Nephron (organoid): Measurements from ENCODE around the gene TRAPPC3.
A peak's percentile ranks its signal among the peaks of the same experiment; 100 is the strongest.

ENCODE experiments used
- H3K27ac Mint-ChIP-seq, 3 experiments: 2 replicates each; pipeline ENCODE4 v1.8.0; 2020; ENCODE audit warnings: mixed read lengths in 3 of 3, mild to moderate bottlenecking in 2 of 3, moderate library complexity in 1 of 3
- H3K27me3 Mint-ChIP-seq: 2 replicates; pipeline ENCODE4 v1.8.0; 2021; ENCODE audit warnings: low read depth, mild to moderate bottlenecking, moderate library complexity, mixed read lengths
- H3K36me3 Mint-ChIP-seq: 2 replicates; pipeline ENCODE4 v1.8.0; 2020; ENCODE audit warnings: low read depth, mixed read lengths
- H3K4me1 Mint-ChIP-seq: 2 replicates; pipeline ENCODE4 v1.8.0; 2020; ENCODE audit warnings: mixed read lengths
- H3K4me3 Mint-ChIP-seq, 3 experiments: 2 replicates each; pipeline ENCODE4 v1.8.0; 2020; ENCODE audit warnings: mild to moderate bottlenecking in 3 of 3, mixed read lengths in 3 of 3, moderate library complexity in 2 of 3
- H3K9me3 Mint-ChIP-seq: 2 replicates; pipeline ENCODE4 v1.8.0; 2020; ENCODE audit warnings: mixed read lengths
- CTCF ChIP-seq, 3 experiments: fragments of 200-600 bp; sonication (generic); IDR thresholded peaks; one replicate each; pipeline ENCODE4 v1.5.0; 2021; ENCODE audit warnings: antibody characterized with exemption in 3 of 3; ENCODE audit not compliant: unreplicated experiment in 3 of 3

TRAPPC3 gene

DNA sequence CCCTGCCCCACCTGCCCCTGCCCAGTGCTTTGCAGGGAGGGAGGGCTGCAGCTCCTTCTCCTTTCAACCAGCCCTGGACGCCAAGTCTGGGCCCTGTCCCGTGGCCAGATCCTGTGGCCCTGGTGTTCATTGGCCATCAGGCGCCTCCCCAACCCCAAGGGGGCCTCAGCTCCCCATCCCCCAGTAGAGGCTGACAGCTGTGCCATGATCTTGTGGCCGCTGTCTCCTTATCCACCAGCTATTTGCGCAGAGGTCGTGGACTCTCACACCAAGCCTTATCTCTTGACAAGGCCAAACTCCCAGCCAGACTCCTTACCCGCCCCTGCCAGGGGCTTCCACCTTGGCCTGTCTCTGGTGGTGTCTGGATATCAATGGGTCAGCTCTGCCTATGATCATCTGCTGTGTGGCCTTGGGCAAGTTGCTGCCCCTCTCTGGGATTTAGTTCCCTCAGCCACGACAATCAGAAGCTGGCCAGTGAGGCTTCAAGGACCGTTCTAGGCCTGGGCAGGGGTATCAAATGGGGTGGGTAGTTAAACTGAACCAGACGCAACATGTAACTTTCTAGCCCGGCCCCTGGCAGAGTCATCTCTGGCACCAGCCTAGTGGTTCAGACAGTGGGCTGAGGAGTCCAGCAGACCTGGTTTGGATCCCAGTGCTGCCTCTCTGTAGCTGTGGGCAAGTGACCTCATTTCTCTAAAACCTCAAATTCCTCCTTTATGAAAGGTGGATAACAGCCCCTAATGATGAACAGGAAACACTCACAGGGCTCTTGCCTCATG lies 21.0 kb downstream of the TRAPPC3 start:
- peaks cover 39% of the 10 kb centered on the region for H3K27me3 Mint-ChIP-seq
- H3K36me3 Mint-ChIP-seq = no peaks in the 10 kb centered on the region
- TF ChIP-seq CTCF (IDR thresholded peaks at IDR 0.05; ENCODE audit: unreplicated experiment in 3 of 3) = no peak
- H3K4me3 Mint-ChIP-seq = peak overlapping the region in 1 of 3 experiments; percentile 9
- H3K9me3 Mint-ChIP-seq = no peaks in the 10 kb centered on the region
- H3K27ac Mint-ChIP-seq = peak overlapping the region in 1 of 3 experiments; percentile 32
- H3K4me1 Mint-ChIP-seq = peaks cover 35% of the 10 kb centered on the region

DNA sequence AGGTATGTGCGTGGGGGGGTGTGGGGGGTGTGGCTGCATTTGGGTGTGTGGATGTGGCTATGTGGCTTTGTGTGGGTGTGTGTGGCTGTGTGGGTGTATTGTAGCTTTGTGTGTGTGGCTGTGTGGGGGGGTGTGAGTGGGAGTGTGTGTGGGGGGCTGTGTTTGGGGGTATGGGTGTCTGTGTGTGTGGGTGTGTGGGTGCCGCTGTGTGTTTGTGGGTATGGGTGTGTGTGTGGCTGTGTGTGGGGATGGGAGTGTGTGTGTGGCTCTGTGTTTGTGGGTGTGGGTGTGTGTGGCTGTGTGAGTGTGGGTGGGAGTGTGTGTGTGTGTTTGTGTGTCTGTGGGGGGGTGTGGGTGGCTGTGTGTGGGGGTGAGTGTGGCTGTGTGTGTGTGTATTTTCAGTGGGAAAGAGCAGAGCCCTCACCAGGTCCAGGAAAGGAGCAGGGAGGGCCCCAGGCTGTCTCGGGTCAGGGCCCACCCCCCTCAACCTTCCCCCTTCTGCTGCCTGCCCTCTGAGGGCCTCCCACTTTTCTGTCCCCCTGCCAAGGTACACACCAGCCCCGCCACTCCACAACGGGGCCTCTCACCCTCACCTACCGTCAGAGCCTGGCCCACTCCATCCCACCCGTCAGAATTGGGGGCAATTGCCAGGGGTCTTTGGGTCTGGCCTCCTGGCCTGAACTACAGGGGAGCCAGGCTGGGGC lies 22.3 kb downstream of the TRAPPC3 start:
- peak overlapping the region; percentile 15 to 78 (median 34) for H3K4me3 Mint-ChIP-seq
- no peak for TF ChIP-seq CTCF (IDR thresholded peaks at IDR 0.05; ENCODE audit: unreplicated experiment in 3 of 3)
- no peaks in the 10 kb centered on the region for H3K36me3 Mint-ChIP-seq
- no peaks in the 10 kb centered on the region for H3K9me3 Mint-ChIP-seq
- H3K27me3 Mint-ChIP-seq = peaks cover 40% of the 10 kb centered on the region
- peak overlapping the region in 2 of 3 experiments; percentile 44 to 71 for H3K27ac Mint-ChIP-seq
- peaks cover 48% of the 10 kb centered on the region for H3K4me1 Mint-ChIP-seq

DNA sequence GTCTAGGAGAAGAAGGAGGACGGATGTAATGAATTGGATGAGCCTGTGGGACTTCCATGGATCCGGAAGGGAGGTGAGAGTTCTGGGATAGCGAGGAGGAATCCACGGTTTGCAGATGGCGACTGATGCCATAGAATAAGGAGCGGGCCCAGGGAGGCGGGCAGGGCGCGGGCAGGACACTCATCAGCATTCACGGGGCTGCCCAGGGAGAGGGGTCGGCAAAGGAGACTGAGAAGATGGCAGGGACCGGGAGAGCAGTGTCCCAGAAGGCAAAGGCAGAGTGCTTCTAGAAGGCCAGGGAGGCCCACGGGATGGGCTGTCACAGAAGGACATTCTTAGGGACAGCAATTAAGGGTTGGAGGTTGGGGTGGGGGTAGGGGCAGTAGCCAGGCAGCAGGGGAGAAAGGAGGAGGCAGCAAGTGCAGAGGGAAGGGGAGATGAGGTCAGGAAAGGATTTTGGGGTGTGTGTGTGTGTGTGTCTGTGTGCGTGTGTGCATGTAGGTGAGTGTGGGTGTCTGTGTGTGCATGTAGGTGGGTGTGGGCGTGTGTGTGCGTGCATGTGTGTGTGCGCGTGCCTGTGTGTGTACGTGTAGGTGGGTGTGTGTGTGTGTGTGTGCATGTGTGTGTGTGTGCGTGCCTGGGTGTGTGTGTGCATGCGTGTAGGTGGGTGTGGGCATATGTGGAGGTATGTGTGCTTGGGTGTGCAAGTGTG lies 23.1 kb downstream of the TRAPPC3 start:
- H3K36me3 Mint-ChIP-seq = no peaks in the 10 kb centered on the region

GRCh38 chr1:36125129-36125991 lies 23.9 kb downstream of the TRAPPC3 start, which contains the start of gene COL8A2:
TSS of gene COL8A2 (minus strand) at chr1:36125222. CDS start at chr1:36100242, 24,980 bp downstream.
- Mint-ChIP-seq H3K4me1 (peaks cover 46% of the 10 kb centered on the region), H3K36me3 (no peaks in the 10 kb centered on the region), H3K27ac (peak within 1 kb of the TSS; percentile 7 to 95 (median 71)), H3K27me3 (peaks cover 41% of the 10 kb centered on the region), H3K9me3 (no peaks in the 10 kb centered on the region), H3K4me3 (peak within 1 kb of the TSS; percentile 74 to 78 (median 75))
- no peak for TF ChIP-seq CTCF (IDR thresholded peaks at IDR 0.05; ENCODE audit: unreplicated experiment in 3 of 3)

More for the DNA sequence above, 23.1 kb downstream of the TRAPPC3 start:
- Mint-ChIP-seq H3K9me3 (no peaks in the 10 kb centered on the region), H3K27ac (peak overlapping the region; percentile 22 to 95 (median 71)), H3K27me3 (peaks cover 40% of the 10 kb centered on the region), H3K4me1 (peaks cover 48% of the 10 kb centered on the region), H3K4me3 (peak overlapping the region; percentile 69 to 78 (median 71))
- no peak for TF ChIP-seq CTCF (IDR thresholded peaks at IDR 0.05; ENCODE audit: unreplicated experiment in 3 of 3)

DNA sequence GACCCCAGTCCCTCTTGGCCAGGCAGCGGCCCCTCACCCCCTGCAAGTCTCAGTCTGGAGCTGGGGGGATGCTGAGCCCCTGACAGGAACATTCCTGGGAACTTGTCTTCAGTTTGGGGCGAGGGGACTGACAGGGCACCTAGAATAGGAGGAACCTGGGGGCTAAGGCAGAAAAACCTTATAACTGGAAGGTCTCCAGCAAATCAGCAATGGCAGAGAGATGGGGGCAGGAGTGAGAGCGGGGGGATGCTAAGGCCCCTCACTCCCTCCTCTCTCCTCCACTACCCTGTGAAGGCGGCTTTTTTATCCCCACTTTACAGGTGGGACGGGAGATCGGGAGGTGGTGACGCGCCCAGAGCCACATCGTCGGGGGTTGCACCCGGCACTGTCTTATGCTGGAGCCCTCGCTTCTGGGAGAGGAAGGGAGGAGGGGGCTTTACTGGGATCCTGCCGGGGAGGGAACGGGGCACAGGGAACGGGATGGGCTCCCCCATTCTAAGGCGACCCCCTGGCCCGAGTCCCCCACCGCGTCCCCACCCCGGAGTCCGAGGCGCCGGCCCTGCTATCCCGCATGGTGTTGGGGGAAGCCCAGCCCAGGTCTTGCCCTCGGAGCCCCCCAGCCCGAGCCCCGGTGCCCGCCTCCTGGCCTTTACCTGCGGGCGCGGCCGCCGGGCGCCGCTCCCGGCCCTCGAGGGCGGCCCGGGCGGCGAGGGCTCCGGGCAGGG lies 24.7 kb downstream of the TRAPPC3 start:
- no peak for TF ChIP-seq CTCF (IDR thresholded peaks at IDR 0.05; ENCODE audit: unreplicated experiment in 3 of 3)
- Mint-ChIP-seq H3K4me1 (peaks cover 50% of the 10 kb centered on the region), H3K27me3 (peaks cover 46% of the 10 kb centered on the region), H3K36me3 (no peaks in the 10 kb centered on the region), H3K9me3 (no peaks in the 10 kb centered on the region), H3K4me3 (peak overlapping the region; percentile 74 to 75 (median 74)), H3K27ac (peak overlapping the region in 2 of 3 experiments; percentile 64 to 84)
